Measurements from ENCODE around the gene SLC49A3.
A peak's percentile ranks its signal among the peaks of the same experiment; 100 is the strongest.

DNA sequence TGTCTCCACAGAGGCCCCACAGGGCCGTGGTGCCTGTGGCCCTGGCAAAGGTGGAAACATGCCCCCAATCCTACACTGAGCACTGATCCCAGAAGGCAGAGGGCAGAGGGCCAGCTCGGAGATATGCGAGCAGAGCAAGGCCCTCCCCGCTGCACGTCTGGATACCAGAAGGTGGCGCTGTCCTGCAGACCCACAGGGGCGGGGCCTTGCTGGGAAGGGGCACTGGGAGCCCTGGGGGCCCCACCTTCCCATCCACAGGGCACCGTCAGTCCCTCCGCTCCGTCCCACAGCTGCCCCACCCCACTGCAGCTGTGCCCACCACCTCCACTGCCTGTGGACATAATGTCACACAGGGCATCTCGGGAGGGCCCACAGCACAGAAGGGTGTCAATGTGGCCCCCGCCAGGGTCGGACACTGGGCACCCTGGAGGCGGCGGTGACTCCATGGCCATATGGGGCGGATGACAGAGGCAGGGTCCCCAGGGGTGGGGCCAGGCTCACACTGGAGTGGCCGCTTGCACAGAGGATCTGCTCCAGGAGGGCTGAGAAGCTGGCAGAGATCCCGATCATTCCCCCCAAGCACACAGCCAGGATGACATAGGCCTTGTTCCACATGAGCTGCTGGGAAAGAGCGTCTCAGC lies 4.8 kb downstream of the SLC49A3 start:
- TF ChIP-seq, protein P1, sequence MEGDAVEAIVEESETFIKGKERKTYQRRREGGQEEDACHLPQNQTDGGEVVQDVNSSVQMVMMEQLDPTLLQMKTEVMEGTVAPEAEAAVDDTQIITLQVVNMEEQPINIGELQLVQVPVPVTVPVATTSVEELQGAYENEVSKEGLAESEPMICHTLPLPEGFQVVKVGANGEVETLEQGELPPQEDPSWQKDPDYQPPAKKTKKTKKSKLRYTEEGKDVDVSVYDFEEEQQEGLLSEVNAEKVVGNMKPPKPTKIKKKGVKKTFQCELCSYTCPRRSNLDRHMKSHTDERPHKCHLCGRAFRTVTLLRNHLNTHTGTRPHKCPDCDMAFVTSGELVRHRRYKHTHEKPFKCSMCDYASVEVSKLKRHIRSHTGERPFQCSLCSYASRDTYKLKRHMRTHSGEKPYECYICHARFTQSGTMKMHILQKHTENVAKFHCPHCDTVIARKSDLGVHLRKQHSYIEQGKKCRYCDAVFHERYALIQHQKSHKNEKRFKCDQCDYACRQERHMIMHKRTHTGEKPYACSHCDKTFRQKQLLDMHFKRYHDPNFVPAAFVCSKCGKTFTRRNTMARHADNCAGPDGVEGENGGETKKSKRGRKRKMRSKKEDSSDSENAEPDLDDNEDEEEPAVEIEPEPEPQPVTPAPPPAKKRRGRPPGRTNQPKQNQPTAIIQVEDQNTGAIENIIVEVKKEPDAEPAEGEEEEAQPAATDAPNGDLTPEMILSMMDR (IDR thresholded peaks at IDR 0.05 in 8 of 11, conservative IDR thresholded peaks at IDR 0.05 in 3 of 11) = peak in 10 of 11 experiments; percentile 24 to 83 (median 64)
- TF ChIP-seq POLR2A (IDR thresholded peaks at IDR 0.05) (no peak), POLR2AphosphoS5 (IDR thresholded peaks at IDR 0.05) (peak in 2 of 3 donors; percentile 40 to 66)
